ENCODE data around the gene CHPT1. TPM values are rescaled to one million over a fixed set of nuclear protein-coding genes. Genes with fewer than 3 reads are reported as not detected.

The CHPT1 gene
- total and polyA plus RNA-seq, 2 donors (not counting 3 experiments of a cell fraction or from before 2014, with no cell fraction given), result 12.1 to 19.3 TPM

GRCh38 chr12:101768781-101769180 is 71.3 kb downstream of the CHPT1 start:
- dilution Hi-C loops (cut with MboI; ENCODE audit: extremely low pct_ligation_motif_present, low sequenced_read_pairs) (no loop called here), intact Hi-C loops (cut with micrococcal nuclease) (no loop called here)
- Histone ChIP-seq H3K4me2 (ENCODE audit: insufficient read depth, low read length) (no peak overlapping the region), H2AFZ (ENCODE audit: low read depth, low read length) (no peak overlapping the region), H4K20me1 (replicated peaks; ENCODE audit: control insufficient read depth, extremely low read depth, insufficient read depth, low read length) (no peaks in the 10 kb centered on the region), H3K36me3 (ENCODE audit: control insufficient read depth in 2 of 2, extremely low read depth in 1 of 2, insufficient read depth in 2 of 2, low read length in 2 of 2) (no peaks in the 10 kb centered on the region), H3K9ac (replicated peaks; ENCODE audit: extremely low read depth, insufficient read depth, low read length) (no peak overlapping the region), H3K4me1 (ENCODE audit: control insufficient read depth, extremely low read depth, insufficient read depth, low read length) (no peaks in the 10 kb centered on the region), H3K27me3 (ENCODE audit: control insufficient read depth in 2 of 2, insufficient read depth in 2 of 2, low read length in 2 of 2) (no peaks in the 10 kb centered on the region), H3K9me3 (replicated peaks; ENCODE audit: control insufficient read depth, insufficient read depth, low read length) (no peaks in the 10 kb centered on the region), H3K4me3 (replicated peaks in 1 of 3; ENCODE audit: insufficient read depth in 1 of 3, low read depth in 1 of 3, low read length in 3 of 3) (no peak overlapping the region), H3K27ac (ENCODE audit: insufficient read depth, low read depth, low read length) (no peak overlapping the region), H3K79me2 (ENCODE audit: control insufficient read depth, insufficient read depth, low read length) (no peaks in the 10 kb centered on the region), H3K9me1 (replicated peaks; ENCODE audit: control insufficient read depth, extremely low read depth, insufficient read depth, low read length) (no peaks in the 10 kb centered on the region)
- DNase-seq (ENCODE audit: low read depth, low spot score) (no peak), FAIRE-seq (no peak)
- ChIA-PET CTCF (interaction anchor here (1.0 to 2.7 kb wide), 4 partner anchors 9 to 354 kb away, joined by 3 to 15 read pairs (median 4); partner anchors contain the start of gene GNPTAB), POLR2A (no interaction called here)
- no peak for TF ChIP-seq JUN (IDR thresholded peaks at IDR 0.05; ENCODE audit: borderline replicate concordance, insufficient read depth, insufficient read length, low read depth)
- TF ChIP-seq EZH2 (IDR thresholded peaks at IDR 0.05; ENCODE audit: borderline replicate concordance, low read depth, low read length, severe bottlenecking), result no peak
- TF ChIP-seq MAX (IDR thresholded peaks at IDR 0.05; ENCODE audit: insufficient read depth, insufficient read length), result no peak
- no peak for TF ChIP-seq GATA2 (IDR thresholded peaks at IDR 0.05; ENCODE audit: insufficient read depth, insufficient read length, low read depth, low read length)
- no peak for TF ChIP-seq POLR2AphosphoS5 (IDR thresholded peaks at IDR 0.05; ENCODE audit: insufficient read depth, low read depth, low read length)
- no peak for TF ChIP-seq POLR2A (IDR thresholded peaks at IDR 0.05; ENCODE audit: low read depth, low read length)
- no peak for TF ChIP-seq CTCF (IDR thresholded peaks at IDR 0.05; ENCODE audit: extremely low read depth in 1 of 2, insufficient read depth in 1 of 2, low read depth in 1 of 2, low read length in 2 of 2)
- TF ChIP-seq MYC (IDR thresholded peaks at IDR 0.05; ENCODE audit: low read depth, low read length), result no peak
- no TSS peak for BruUV-seq (replicated peaks)

All from endothelial cell of umbilical vein (primary cell).